ENCODE measurements around the gene TMEM231.

The TMEM231 gene

DNA sequence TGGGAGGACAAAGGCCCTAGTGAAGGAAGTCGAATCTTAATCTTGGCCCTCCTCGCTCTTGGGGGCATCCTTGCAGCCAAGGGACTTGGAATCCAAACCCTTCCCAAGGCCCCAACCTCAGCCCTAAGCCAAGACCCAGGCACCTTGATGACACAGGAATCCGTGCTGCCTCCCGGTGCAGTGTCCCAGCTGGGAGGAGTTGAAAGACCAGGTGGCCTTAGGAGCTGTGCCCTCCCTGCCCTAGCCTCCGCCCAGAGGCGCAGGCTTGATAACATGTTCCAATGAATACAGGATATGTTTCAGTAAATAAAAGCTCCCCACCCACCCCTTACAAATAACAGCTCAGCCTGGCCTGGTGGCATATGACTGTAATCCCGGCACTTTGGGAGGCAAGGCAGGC is 20.2 kb downstream of the TMEM231 start, which contains the start of gene CHST5:
Gene CHST5 (minus strand): TSS at position 208 of the 400 bp plus-strand sequence. CDS start 5,724 bp downstream, outside the sequence.
- H3K4me3 ChIP-seq (ENCODE audit: low read depth, low read length): no peak within 1 kb of the TSS
- TF ChIP-seq, protein P1, sequence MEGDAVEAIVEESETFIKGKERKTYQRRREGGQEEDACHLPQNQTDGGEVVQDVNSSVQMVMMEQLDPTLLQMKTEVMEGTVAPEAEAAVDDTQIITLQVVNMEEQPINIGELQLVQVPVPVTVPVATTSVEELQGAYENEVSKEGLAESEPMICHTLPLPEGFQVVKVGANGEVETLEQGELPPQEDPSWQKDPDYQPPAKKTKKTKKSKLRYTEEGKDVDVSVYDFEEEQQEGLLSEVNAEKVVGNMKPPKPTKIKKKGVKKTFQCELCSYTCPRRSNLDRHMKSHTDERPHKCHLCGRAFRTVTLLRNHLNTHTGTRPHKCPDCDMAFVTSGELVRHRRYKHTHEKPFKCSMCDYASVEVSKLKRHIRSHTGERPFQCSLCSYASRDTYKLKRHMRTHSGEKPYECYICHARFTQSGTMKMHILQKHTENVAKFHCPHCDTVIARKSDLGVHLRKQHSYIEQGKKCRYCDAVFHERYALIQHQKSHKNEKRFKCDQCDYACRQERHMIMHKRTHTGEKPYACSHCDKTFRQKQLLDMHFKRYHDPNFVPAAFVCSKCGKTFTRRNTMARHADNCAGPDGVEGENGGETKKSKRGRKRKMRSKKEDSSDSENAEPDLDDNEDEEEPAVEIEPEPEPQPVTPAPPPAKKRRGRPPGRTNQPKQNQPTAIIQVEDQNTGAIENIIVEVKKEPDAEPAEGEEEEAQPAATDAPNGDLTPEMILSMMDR (IDR thresholded peaks at IDR 0.05; ENCODE audit: borderline replicate concordance, insufficient read depth, low read depth, low read length): no peak

DNA sequence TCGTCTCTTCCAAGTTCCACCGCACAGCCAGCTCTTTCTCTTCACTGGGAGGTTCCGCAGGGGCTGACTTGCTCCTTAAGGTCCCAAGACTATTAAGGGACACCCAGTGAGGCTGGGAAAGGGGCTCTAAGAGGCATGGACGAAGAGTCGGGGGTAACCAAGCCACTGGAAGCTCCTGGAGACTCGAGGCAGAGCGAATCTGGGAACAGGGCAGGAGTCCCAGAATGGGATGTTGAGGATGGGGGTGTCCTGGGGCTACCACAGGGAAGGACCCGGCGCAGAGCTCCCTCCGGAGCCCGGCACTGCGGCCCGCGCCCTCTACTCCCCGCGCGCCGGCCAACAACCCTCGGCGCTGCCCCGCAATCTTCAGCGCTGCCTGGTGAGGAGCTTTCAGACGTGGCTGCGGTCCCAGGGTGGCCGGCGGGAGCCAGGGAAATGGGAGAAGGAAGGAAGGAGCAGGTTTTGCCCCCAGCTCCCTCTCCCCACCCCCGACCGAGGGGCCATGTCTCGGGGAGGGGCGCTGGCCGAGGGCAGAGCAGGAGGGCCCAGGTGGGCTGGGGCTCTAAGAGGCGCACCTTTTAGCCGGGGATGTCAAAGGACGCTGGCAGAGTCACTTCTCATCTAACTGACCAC is 20.7 kb downstream of the TMEM231 start:
- no peak overlapping the region for H3K4me3 ChIP-seq (ENCODE audit: low read depth, low read length)
- TF ChIP-seq, protein P1 (IDR thresholded peaks at IDR 0.05; ENCODE audit: borderline replicate concordance, insufficient read depth, low read depth, low read length): no peak

DNA sequence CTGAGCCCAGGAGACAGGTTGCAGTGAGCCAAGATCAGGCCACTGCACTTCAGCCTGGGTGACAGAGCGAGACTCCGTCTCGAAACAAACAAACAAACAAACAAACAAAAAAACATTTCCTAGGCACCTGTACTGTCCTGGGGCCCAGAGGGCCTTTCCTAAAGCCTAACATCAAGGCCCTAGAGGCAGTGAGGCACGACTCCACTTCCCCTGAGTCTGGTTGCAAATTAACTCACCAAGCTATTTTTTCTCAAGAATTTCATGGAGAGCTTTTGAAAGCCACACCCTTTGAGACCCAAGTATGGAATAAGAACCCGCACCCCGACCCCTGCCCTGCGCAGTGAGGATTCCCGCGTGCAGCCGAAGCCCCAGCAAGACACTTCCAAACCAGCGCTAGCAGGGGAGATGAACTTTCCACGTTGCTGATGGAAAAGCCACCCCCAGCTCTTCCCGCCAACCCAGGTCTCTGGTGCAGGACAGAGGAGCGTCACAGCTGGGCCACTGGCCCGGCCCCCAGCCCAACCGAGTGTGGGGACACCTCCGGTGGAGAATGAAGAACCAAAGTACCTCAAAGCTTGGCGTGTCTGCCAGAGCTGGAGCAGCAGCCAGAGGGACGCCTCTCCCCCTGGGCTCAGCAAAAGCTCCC is 21.4 kb downstream of the TMEM231 start:
- no peak overlapping the region for H3K4me3 ChIP-seq (ENCODE audit: low read depth, low read length)
- TF ChIP-seq, protein P1 (IDR thresholded peaks at IDR 0.05; ENCODE audit: borderline replicate concordance, insufficient read depth, low read depth, low read length): no peak

DNA sequence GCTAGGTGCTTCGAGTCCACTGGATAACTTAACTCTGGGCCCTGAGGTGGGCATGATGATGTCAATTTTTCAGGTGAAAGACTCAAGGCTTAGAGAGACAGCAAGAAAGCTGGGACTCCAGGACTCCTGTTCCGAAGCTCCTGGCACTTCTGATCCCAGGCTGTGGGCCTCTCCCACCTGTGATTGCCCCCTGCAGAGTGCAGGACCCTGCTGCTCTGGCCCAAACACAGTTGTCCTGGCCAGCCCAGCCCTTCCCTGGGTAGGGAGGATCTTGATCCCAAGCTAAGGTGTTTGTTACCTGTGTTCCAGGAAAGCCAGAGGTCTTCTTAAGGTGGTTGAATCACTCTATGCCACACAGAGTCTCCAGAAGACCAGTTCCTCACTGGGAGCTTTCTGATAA is 23.3 kb downstream of the TMEM231 start:
- TF ChIP-seq, protein P1 (IDR thresholded peaks at IDR 0.05; ENCODE audit: borderline replicate concordance, insufficient read depth, low read depth, low read length): no peak

DNA sequence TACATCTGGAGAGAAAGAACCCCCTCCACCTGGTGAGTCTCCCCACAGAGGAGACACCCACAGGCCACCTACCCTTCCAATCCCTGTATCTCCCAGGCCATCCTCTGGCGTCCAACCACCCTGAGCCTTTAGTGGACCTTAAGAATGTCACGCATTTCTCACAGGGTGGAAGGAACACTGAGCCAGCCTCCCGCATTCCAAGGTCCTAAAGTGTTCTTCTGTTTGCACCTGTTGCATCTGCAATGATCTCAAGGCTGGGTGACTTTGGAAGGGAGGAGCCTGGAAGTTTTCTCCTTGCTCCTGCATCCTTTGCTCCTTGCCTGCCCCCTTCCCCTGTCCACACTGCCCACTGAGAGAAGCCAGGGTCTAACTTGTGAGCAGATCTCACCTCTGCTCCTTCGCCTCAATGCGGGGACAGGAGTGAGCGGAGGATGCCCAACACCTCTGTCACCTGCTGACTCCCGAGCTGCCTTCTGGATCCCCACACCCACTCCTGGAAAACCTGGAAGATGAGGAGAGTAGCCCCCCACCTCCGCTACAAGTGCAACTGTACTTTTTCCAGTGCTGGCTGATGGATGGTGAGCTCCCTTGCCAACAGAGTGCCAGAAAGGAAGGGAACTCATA is 23.8 kb downstream of the TMEM231 start:
- TF ChIP-seq, protein P1 (IDR thresholded peaks at IDR 0.05; ENCODE audit: borderline replicate concordance, insufficient read depth, low read depth, low read length): no peak
- no peak overlapping the region for H3K4me3 ChIP-seq (ENCODE audit: low read depth, low read length)

More for the DNA sequence above, 23.3 kb downstream of the TMEM231 start:
- no peak overlapping the region for H3K4me3 ChIP-seq (ENCODE audit: low read depth, low read length)

DNA sequence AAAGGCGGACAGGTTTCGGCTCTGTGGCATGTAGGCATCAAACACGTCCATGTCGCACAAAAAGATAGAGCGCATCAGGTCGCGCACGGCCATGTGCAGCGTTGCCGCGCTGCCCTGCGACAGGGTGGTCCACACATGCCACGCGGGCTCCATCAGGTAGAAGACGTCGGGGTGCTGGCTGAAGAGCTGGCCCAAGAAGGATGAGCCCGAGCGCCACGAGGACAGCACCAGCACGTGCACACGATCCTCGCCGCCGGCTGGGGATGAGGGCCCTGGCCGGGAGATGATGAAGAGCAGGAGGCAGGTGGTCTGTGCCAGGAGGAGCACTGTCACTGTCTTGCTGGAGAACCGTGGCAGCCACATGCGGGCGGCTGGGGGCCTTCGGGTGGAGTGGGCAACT is 26.1 kb downstream of the TMEM231 start:
- TF ChIP-seq, protein P1 (IDR thresholded peaks at IDR 0.05; ENCODE audit: borderline replicate concordance, insufficient read depth, low read depth, low read length): no peak
- H3K4me3 ChIP-seq (ENCODE audit: low read depth, low read length): no peak overlapping the region

Measured in GM12875 (cell line).